Endodermal cell (in vitro differentiated cells): ENCODE results near the gene BBC3. TPM values are rescaled to one million over a fixed set of nuclear protein-coding genes. Genes with fewer than 3 reads are reported as not detected.

ENCODE experiments used
- DNase-seq: peaks from one replicate; pipeline ENCODE4 v3.0.0-alpha.2; 2017
- H3K27ac ChIP-seq: 2 replicates; pipeline ENCODE4 v1.5.1; 2013; ENCODE audit warnings: mild to moderate bottlenecking, low read depth, low read length, moderate library complexity
- H3K27me3 ChIP-seq: 2 replicates; pipeline ENCODE4 v1.6.1; 2013; ENCODE audit warnings: mild to moderate bottlenecking, low read length, moderate library complexity; ENCODE audit not compliant: insufficient read depth, control insufficient read depth, poor library complexity, severe bottlenecking
- H3K36me3 ChIP-seq: 2 replicates; pipeline ENCODE4 v1.7.0; 2013; ENCODE audit warnings: mild to moderate bottlenecking, low read length, moderate library complexity; ENCODE audit not compliant: control insufficient read depth, insufficient read depth
- H3K4me1 ChIP-seq: one replicate; pipeline ENCODE4 v1.7.0; 2013; ENCODE audit warnings: low read length; ENCODE audit not compliant: control insufficient read depth, insufficient read depth
- H3K4me3 ChIP-seq: 2 replicates; pipeline ENCODE4 v1.5.1; 2013; ENCODE audit warnings: mild to moderate bottlenecking, low read length, moderate library complexity
- H3K9ac ChIP-seq: 2 replicates; pipeline ENCODE4 v1.6.1; 2013; ENCODE audit warnings: mild to moderate bottlenecking, low read length, moderate library complexity; ENCODE audit not compliant: poor library complexity, severe bottlenecking; ENCODE audit errors: extremely low read depth
- H3K9me3 ChIP-seq: 2 replicates; pipeline ENCODE4 v1.6.1; 2013; ENCODE audit warnings: mild to moderate bottlenecking, low read length, moderate library complexity; ENCODE audit not compliant: control insufficient read depth
- H3K27ac Mint-ChIP-seq: 2 replicates; pipeline ENCODE4 v1.8.0; 2020; ENCODE audit warnings: mixed read lengths
- H3K27me3 Mint-ChIP-seq: 2 replicates; pipeline ENCODE4 v1.8.0; 2021; ENCODE audit warnings: mild to moderate bottlenecking, mixed read lengths; ENCODE audit not compliant: insufficient read depth
- H3K36me3 Mint-ChIP-seq: 2 replicates; pipeline ENCODE4 v1.8.0; 2020; ENCODE audit warnings: low read depth, mixed read lengths
- H3K4me1 Mint-ChIP-seq: 2 replicates; pipeline ENCODE4 v1.8.0; 2020; ENCODE audit warnings: mixed read lengths
- H3K4me3 Mint-ChIP-seq: 2 replicates; pipeline ENCODE4 v1.8.0; 2020; ENCODE audit warnings: mild to moderate bottlenecking, moderate library complexity, mixed read lengths
- H3K9me3 Mint-ChIP-seq: 2 replicates; pipeline ENCODE4 v1.8.0; 2020; ENCODE audit warnings: mild to moderate bottlenecking, mixed read lengths
- WGBS, 2 experiments: methylation state at CpG; one replicate each; pipeline versions ENCODE4 v1.1.5 to v1.1.7; 2013; ENCODE audit warnings: missing lambda C conversion rate in 2 of 2, mixed read lengths in 1 of 2; ENCODE audit not compliant: insufficient coverage in 1 of 2, insufficient read length in 1 of 2; 5-methylcytosine and 5-hydroxymethylcytosine counted together
- total RNA-seq, 2 donors: library from RNA; stranded (reverse); fragmentation: NEBNext Ultra II Directional in 1 of 2; extraction: Animal tissue kit (Norgen Biotek cat#: 25700) in 1 of 2; gene quantifications; 2 replicates in 1 of 2; 3 replicates in 1 of 2; pipeline ENCODE4 v1.2.1, GENCODE V29; 2021
- TF ChIP-seq, protein P1 (sequence below): fragments of 200-600 bp; sonication (generic); conservative IDR thresholded peaks from 2 replicates; pipeline ENCODE4 v1.5.0; 2021; ENCODE audit warnings: antibody characterized with exemption, mild to moderate bottlenecking

BBC3 gene
- total RNA-seq, 2 donors from 2014 or later, result 8.8 to 13.4 TPM

DNA sequence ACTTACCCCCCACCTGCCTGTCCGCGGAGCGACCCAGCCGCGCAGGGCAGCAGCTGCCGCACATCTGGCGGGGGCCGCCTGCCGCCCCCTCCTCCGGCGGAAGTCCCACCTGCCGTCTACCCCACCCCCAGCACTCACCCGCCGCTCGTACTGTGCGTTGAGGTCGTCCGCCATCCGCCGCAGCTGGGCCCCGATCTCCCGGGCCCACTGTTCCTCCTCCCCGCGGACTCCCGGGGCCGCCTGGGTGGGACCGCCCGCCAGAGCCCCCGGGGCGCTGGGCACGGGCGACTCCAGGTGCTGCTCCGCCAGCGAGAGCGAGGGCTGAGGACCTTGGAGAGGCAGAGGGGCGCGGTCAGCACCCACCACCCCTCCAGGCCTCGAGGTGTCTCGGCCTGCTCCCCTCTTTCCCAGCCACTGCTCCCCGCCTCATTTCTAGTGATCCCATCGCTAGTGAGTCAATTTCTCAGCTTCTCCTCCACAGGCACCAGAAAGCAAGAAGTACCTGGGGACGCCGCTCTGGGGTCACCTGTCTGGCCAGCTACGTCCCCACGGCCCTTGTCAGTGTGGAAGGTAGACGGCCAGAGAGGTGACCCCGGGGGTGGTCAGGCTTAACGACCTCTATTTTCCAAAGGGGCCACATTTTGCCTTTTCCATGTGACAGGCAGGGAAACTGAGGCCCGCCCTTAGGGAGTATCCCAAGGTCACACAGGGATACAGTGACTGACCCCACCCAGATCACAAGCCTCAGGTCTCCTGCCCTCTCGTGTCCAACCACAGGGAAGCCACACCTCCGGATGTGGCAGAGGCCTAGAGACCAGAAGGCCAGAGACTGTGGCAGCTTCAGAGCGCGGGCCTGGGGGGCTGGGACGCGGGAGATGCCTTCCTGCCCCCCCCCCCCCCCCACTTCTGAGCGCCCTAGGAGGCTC, 4.3 kb downstream of the BBC3 start:
- H3K4me1 Mint-ChIP-seq, result peaks cover 14% of the 10 kb centered on the region
- peak overlapping the region; percentile 95 for H3K4me3 ChIP-seq
- no peaks in the 10 kb centered on the region for H3K9me3 ChIP-seq
- peak overlapping the region; percentile 62 for H3K9ac ChIP-seq
- peak overlapping the region; percentile 94 for H3K27ac ChIP-seq
- H3K27ac Mint-ChIP-seq, result peak overlapping the region; percentile 92
- peaks cover 13% of the 10 kb centered on the region for H3K36me3 Mint-ChIP-seq
- H3K36me3 ChIP-seq, result peaks cover 27% of the 10 kb centered on the region
- peaks cover 12% of the 10 kb centered on the region for H3K4me1 ChIP-seq
- H3K27me3 Mint-ChIP-seq, result no peaks in the 10 kb centered on the region
- H3K4me3 Mint-ChIP-seq, result no peak overlapping the region
- DNase-seq, result no peak
- TF ChIP-seq, protein P1, sequence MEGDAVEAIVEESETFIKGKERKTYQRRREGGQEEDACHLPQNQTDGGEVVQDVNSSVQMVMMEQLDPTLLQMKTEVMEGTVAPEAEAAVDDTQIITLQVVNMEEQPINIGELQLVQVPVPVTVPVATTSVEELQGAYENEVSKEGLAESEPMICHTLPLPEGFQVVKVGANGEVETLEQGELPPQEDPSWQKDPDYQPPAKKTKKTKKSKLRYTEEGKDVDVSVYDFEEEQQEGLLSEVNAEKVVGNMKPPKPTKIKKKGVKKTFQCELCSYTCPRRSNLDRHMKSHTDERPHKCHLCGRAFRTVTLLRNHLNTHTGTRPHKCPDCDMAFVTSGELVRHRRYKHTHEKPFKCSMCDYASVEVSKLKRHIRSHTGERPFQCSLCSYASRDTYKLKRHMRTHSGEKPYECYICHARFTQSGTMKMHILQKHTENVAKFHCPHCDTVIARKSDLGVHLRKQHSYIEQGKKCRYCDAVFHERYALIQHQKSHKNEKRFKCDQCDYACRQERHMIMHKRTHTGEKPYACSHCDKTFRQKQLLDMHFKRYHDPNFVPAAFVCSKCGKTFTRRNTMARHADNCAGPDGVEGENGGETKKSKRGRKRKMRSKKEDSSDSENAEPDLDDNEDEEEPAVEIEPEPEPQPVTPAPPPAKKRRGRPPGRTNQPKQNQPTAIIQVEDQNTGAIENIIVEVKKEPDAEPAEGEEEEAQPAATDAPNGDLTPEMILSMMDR, result no peak
- H3K9me3 Mint-ChIP-seq, result no peaks in the 10 kb centered on the region
- WGBS, 2 experiments, result 10 to 14% methylated on average over 10 to 53 of the region's 56 CpGs
- no peaks in the 10 kb centered on the region for H3K27me3 ChIP-seq

DNA sequence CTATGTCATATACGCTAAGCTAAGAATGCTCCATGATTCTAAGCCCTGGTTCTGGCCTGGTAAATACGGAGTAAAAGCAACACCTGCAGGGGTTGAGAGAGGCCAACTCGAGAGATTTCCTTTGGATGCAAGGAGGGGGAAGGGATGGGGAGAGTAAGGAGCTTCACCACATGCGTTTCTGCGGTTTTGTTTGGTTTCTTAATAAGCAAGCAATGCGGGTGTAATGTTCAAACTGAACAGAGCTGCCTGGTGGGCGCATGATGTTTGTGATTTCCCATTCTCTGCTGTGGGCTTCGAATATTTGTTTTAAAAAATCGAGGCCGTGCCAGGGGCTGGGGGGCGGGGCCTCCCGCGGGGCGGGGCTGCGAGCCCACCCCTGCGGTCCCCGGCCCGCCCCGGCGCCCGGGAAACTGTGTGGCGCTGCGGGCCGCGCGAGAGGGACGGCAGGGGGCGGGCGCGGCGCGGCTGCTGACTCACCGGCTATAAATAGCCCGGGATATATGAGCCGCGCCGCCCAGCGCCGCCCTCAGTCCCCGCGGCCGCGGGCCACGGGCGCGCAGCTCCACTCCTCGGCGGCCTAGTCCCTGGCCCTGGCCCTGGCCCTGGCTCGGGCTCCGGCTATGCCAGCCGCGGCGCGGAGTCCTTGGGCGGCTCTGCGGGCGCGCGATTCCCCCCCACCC, 5.1 kb downstream of the BBC3 start:
- peak overlapping the region; percentile 84 for H3K27ac Mint-ChIP-seq
- no peaks in the 10 kb centered on the region for H3K9me3 Mint-ChIP-seq
- Histone ChIP-seq H3K9me3 (no peaks in the 10 kb centered on the region), H3K9ac (peak overlapping the region; percentile 62), H3K36me3 (peaks cover 30% of the 10 kb centered on the region), H3K4me1 (peaks cover 7% of the 10 kb centered on the region), H3K27me3 (no peaks in the 10 kb centered on the region), H3K27ac (peak overlapping the region; percentile 94), H3K4me3 (peak overlapping the region; percentile 95)
- H3K36me3 Mint-ChIP-seq, result peaks cover 15% of the 10 kb centered on the region
- H3K4me3 Mint-ChIP-seq, result peak overlapping the region; percentile 16
- no peaks in the 10 kb centered on the region for H3K27me3 Mint-ChIP-seq
- TF ChIP-seq, protein P1, result peak; percentile 50
- peak; percentile 96 for DNase-seq
- WGBS, 2 experiments, result 5 to 27% methylated on average over 7 to 59 of the region's 59 CpGs
- H3K4me1 Mint-ChIP-seq, result peaks cover 10% of the 10 kb centered on the region

DNA sequence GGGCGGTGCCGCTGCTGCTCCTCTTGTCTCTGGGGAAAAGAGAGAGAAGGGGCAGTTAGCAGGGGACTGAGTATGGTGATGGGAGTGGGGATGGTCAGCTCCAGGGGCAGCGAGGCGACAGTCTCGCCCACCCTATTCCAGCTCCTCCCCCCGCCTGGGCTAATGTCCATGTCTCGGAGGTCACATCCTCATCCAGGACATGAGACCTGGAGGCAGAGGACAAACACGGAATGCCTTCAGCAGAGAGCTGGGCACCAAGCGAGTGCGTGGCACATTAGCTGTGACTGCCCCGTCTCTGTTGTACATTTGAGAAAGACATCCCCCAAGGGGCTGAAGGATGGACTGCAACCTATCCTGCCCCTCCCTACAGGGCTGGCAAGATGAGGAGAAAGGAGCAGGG, 9.1 kb downstream of the BBC3 start:
- no peak for DNase-seq
- Histone ChIP-seq H3K27me3 (no peaks in the 10 kb centered on the region), H3K27ac (no peak overlapping the region), H3K36me3 (peaks cover 39% of the 10 kb centered on the region), H3K4me3 (no peak overlapping the region), H3K4me1 (peaks cover 4% of the 10 kb centered on the region), H3K9me3 (no peaks in the 10 kb centered on the region), H3K9ac (no peak overlapping the region)
- H3K27ac Mint-ChIP-seq, result no peak overlapping the region
- H3K9me3 Mint-ChIP-seq, result no peaks in the 10 kb centered on the region
- H3K36me3 Mint-ChIP-seq, result peaks cover 18% of the 10 kb centered on the region
- 91 to 94% methylated on average over 6 to 11 of the region's 11 CpGs for WGBS, 2 experiments
- H3K27me3 Mint-ChIP-seq, result no peaks in the 10 kb centered on the region
- TF ChIP-seq, protein P1, result no peak
- no peak overlapping the region for H3K4me3 Mint-ChIP-seq
- H3K4me1 Mint-ChIP-seq, result peaks cover 9% of the 10 kb centered on the region
